HG02798 (cell line): ENCODE data around the gene ATXN7.

Experiments used
- ATAC-seq: cut with Tn5 transposase; IDR thresholded peaks from one replicate; pipeline ENCODE4 v1.9.1; 2021; ENCODE audit warnings: mild to moderate bottlenecking; ENCODE audit not compliant: unreplicated experiment, poor library complexity

ATXN7 gene

GRCh38 chr3:63932509-63933212 is 69.0 kb downstream of the ATXN7 start:
- ATAC-seq = no peak

- peak; percentile 63 for ATAC-seq
Measured at GRCh38 chr3:63933459-63933858, 69.8 kb downstream of the ATXN7 start.

DNA sequence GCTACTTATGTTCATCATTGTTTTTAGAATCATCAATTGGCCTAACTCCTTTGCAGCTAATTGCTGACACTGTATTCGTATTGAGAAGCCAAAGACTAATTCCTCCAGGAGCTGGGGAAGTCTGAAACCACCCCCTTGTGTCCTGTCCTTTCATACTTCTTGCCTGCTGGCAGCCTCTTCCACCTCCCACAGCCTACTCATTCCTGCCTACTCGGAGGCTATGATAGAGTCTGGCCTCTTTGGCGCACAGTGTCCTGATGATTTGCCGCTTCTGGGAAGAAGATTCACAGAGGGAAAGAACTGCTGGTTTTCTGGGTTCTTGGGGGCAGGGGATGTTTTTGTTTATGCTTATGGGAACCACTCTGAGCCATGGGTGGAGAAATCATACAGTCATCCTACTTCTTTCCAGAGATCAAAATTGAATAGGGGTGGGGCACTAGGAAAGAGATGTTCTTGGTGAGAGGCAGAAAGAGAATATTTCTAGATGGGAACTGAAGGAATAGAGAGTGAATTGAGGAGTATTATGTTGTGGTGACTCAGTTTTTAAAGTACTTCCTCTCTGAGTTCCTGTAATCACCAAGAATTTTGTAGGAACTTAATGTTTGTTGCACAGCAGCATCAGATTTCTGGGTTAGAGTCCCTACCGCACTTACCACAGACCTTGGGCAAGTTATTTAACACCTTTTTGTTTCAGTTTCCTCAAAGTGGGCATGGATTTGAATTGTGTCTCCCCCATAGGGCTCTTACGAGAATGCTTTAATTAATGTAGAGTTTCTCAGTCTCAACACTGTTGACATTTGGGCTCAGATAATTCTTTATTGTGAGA is 70.6 kb downstream of the ATXN7 start:
- ATAC-seq = no peak

GRCh38 chr3:63936925-63937324 is 73.3 kb downstream of the ATXN7 start:
- ATAC-seq = no peak

GRCh38 chr3:63937661-63938651 is 74.3 kb downstream of the ATXN7 start:
- ATAC-seq = peak; percentile 77

DNA sequence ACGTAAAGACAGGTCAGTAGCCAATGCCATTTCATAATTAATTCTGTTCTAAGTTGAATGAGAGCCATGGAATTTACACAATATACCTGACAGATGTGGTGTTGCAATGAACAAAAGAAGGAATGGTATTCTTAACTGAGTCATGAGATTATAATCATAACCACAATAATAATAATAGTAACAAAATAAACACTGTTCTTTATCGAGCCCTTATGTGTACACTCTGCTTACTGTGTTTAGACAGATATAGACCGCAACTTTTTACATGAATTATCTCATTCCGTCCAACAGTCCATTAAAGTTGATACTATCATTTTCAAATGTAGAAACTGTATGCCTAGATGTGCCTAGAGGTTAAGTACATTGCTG is 76.7 kb downstream of the ATXN7 start:
- ATAC-seq = no peak

- no peak for ATAC-seq
Measured at GRCh38 chr3:63942528-63942927, 78.9 kb downstream of the ATXN7 start.

DNA sequence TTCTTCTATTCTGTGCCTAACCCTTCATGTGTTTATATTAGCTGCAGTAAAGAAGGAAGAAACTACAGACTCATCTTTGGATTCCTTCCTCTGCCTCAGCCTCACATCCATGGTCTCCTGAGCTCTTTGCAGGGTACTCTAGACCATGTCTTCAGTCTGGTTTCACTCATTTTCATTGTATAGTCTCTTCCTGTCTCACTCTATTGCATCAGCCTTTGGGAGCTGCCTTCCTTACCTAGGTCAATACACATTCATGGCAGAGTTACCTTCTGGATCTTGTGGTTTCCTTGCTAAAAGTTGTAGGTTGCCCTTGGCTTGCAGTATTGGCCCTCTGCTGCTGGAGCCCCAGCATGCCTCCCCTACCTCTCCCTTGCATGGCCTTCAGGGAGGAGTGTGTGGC is 80.0 kb downstream of the ATXN7 start:
- ATAC-seq = no peak

DNA sequence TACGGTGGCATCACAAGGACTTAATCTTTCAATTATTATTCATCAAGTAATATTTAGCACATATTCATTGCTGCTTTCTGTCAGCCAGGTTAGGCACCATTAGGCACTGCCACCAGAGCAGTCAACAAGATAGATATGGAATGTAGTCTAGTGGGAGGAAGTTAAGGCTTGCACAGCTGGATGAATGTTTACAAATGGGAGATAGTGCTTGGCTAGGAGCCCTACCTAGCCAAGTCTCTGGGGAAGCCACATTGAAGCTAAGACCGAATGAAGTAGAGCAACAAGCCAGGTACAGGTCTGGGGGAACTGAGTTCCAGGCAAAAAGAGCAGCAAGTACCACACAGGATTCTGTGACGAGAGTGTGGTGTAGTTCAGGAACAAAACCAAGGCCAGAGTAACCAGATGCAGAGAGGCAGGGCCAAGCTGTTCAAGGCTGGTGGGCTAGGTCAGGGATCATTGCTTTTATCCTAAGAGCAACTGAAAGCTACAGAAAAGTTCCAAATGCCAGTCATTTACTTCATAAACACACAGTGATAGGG is 82.0 kb downstream of the ATXN7 start:
- no peak for ATAC-seq

GRCh38 chr3:63946753-63947152 is 83.1 kb downstream of the ATXN7 start:
- no peak for ATAC-seq

DNA sequence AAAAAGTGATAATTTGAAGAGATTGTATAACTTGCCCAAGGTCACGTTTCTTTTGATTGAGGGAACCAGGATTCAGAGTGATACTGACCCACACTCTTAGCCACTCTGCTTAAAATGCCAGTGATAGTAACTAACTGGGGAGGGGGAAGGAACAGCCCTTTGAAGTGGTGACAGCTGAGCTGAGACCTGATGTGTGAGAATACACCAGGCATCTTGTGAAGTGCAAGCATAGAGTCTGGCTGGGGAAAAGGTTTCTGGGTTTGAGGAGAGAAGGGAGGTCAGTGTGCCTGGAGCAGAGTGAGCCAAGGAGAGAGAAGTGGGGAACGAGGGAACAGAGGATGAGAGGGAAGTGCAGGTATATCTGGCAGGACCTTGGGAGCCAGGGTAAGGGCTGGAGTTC is 83.9 kb downstream of the ATXN7 start:
- no peak for ATAC-seq

- ATAC-seq = no peak
Measured at GRCh38 chr3:63949005-63949404, 85.3 kb downstream of the ATXN7 start.

GRCh38 chr3:63950698-63951097 is 87.0 kb downstream of the ATXN7 start:
- ATAC-seq = no peak

DNA sequence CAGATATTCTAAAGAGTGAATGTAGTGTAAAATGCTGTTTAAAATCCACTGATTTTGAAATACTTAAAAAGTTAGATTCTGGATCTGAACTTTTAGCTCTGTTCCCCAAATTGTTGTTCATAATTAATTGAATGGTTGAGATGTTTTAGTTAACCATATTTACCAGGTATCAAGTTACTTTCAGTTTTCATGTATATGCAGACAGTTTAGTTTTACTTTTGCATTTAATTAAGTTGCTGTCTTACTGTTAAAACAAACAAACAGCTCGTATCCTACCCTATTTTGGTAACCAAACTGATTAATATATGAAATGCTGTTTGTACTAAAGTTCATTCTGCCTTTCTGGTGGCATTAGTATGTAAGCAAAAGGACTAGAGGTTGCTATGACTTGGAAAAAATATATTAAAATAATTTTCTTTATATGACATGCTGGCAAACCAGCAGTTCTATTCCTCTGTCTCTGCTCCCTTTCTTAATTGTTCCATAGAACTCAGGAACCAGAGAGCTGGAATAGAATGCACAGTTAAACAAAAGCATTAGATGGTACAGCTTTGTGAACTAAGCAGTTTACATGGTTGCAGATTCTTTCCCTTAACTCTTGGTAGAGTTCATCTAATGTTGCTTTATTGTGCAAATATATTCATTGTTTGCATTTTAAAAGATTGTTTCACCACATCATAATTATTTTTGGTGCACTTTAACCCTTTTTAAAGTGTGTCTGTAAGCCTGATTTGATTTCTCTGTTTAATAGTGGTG is 88.0 kb downstream of the ATXN7 start:
- ATAC-seq = peak; percentile 61

- ATAC-seq = no peak
Measured at GRCh38 chr3:63952248-63952594, 88.6 kb downstream of the ATXN7 start.

DNA sequence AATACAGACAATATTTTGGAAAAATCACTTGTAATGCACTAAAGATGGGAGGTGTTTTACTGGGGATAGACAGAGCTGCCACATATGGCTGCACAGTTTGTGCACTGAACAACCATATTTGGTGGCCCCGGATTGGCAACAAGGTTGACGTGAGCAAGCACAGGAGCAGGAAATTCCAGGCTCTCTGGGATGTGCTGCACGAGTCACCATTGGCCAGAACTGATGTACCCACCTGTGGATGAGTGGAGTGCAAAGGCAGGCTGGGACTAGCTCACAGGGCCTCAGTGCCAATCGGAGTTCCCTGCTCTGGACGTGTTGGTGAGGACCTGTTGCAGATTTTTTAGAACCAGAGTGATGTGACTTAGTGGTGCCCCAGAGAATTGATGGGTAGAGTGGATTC is 90.5 kb downstream of the ATXN7 start:
- ATAC-seq = no peak

DNA sequence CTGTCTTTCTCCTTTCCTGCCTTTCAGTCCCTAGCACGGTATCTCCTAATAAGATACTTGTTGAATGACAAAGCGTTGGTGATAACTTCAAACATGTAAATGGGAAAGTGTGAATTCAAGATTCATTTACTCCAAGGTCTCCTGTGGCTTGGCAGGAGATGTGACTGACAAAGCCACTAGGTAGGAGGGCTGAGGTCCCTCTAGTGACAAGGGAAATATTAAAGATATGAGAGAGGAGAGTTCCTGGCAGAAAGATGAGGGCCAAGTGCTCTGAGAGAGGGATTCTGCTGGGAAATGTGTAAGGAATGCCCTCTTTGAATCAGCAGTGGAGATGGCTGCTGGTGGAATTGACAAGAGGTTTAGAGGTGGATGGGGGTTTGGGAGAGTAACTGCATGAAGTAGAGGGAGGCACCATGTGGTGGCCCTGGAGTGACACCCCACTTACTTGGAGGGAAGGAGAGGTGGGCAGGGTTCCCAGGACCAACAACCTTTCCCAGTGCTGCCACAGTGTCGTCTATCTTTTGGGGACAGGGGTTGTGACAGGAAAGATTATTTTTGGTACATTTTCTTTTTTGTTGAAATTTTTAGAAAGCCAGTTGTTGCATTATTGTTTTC is 91.5 kb downstream of the ATXN7 start:
- ATAC-seq = no peak

DNA sequence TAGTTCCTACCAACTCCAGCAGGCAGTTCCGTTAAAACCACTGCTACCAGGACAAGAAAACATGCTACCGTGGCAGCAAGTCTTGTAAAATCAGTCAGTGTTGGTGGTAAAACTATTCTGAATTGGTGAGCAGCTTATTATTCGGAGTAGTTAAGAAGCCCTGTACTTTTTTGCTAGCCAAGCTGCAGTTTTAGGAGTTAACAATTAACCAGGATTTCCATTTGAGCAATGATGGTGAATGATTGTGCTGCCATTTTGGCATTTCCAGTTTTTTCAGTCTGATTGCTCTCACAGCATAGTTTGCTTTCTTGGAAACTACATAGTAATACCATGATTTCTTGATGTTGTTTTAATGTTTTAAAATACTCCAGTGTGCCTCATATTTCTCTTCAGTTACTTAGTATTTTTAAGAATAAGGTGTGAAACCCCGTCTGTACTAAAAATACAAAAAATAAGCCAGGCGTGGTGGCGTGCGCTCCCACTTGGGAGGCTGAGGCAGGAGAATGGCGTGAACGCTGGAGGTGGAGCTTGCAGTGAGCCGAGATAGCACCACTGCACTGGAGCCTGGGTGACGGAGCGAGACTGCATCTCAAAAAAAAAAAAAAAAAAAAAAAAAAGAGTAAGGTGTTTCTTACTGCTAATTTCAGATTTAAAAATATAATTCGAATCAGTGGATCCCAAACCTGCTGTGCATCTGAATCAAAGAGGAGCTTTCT is 92.3 kb downstream of the ATXN7 start:
- ATAC-seq = no peak

GRCh38 chr3:63959146-63959545 is 95.5 kb downstream of the ATXN7 start:
- ATAC-seq = no peak
